Activated T-cell treated with anti-CD3 and anti-CD28 coated beads, Interleukin-2, amount 50 U/mL, for 24 hours (primary cell): Measurements from ENCODE around the gene TMEM198.

Experiments used
- DNase-seq: peaks from one replicate; pipeline ENCODE4 v3.0.0-alpha.2; 2020
- H3K27ac Mint-ChIP-seq: 2 replicates; pipeline ENCODE4 v1.8.0; 2020; ENCODE audit warnings: mild to moderate bottlenecking, mixed read lengths
- H3K27me3 Mint-ChIP-seq: 2 replicates; pipeline ENCODE4 v1.8.0; 2020; ENCODE audit warnings: mixed read lengths
- H3K36me3 Mint-ChIP-seq: 2 replicates; pipeline ENCODE4 v1.8.0; 2020; ENCODE audit warnings: low read depth, mixed read lengths
- H3K4me1 Mint-ChIP-seq: 2 replicates; pipeline ENCODE4 v1.8.0; 2020; ENCODE audit warnings: low read depth, mixed read lengths
- H3K4me3 Mint-ChIP-seq: 2 replicates; pipeline ENCODE4 v1.8.0; 2020; ENCODE audit warnings: mild to moderate bottlenecking, moderate library complexity, mixed read lengths
- H3K9me3 Mint-ChIP-seq: 2 replicates; pipeline ENCODE4 v1.8.0; 2020; ENCODE audit warnings: mixed read lengths

Gene TMEM198

GRCh38 chr2:219541611-219542180, 2.1 kb upstream of the TMEM198 start:
- Mint-ChIP-seq H3K27me3 (peaks cover 10% of the 10 kb centered on the region), H3K36me3 (peaks cover 35% of the 10 kb centered on the region), H3K4me1 (peaks cover 30% of the 10 kb centered on the region)

GRCh38 chr2:219542931-219543595, 765 bp upstream of the TMEM198 start:
- no peak for DNase-seq
- Mint-ChIP-seq H3K27ac (peak overlapping the region; percentile 84), H3K9me3 (no peaks in the 10 kb centered on the region), H3K27me3 (peaks cover 15% of the 10 kb centered on the region), H3K4me3 (peak overlapping the region; percentile 90), H3K4me1 (peaks cover 30% of the 10 kb centered on the region), H3K36me3 (peaks cover 35% of the 10 kb centered on the region)

More at GRCh38 chr2:219541611-219542180, 2.1 kb upstream of the TMEM198 start:
- peak; percentile 94 for DNase-seq
- Mint-ChIP-seq H3K4me3 (peak overlapping the region; percentile 90), H3K9me3 (no peaks in the 10 kb centered on the region), H3K27ac (peak overlapping the region; percentile 18)

GRCh38 chr2:219544567-219544966, 739 bp downstream of the TMEM198 start:
- H3K4me1 Mint-ChIP-seq = peaks cover 30% of the 10 kb centered on the region
- H3K4me3 Mint-ChIP-seq = peak overlapping the region; percentile 90
- peaks cover 23% of the 10 kb centered on the region for H3K36me3 Mint-ChIP-seq
- peaks cover 25% of the 10 kb centered on the region for H3K27me3 Mint-ChIP-seq
- no peaks in the 10 kb centered on the region for H3K9me3 Mint-ChIP-seq
- DNase-seq = no peak
- no peak overlapping the region for H3K27ac Mint-ChIP-seq

GRCh38 chr2:219545295-219545942, 1.6 kb downstream of the TMEM198 start:
- Mint-ChIP-seq H3K27ac (no peak overlapping the region), H3K4me1 (peaks cover 30% of the 10 kb centered on the region), H3K9me3 (no peaks in the 10 kb centered on the region), H3K27me3 (peaks cover 26% of the 10 kb centered on the region), H3K4me3 (no peak overlapping the region), H3K36me3 (peaks cover 15% of the 10 kb centered on the region)
- no peak for DNase-seq

- no peak overlapping the region for H3K4me3 Mint-ChIP-seq
- H3K36me3 Mint-ChIP-seq = peaks cover 10% of the 10 kb centered on the region
- DNase-seq = no peak
- H3K9me3 Mint-ChIP-seq = no peaks in the 10 kb centered on the region
- H3K27ac Mint-ChIP-seq = no peak overlapping the region
- H3K4me1 Mint-ChIP-seq = peaks cover 30% of the 10 kb centered on the region
- peaks cover 31% of the 10 kb centered on the region for H3K27me3 Mint-ChIP-seq
These were observed 2.1 kb downstream of the TMEM198 start for GRCh38 chr2:219545943-219546352.

GRCh38 chr2:219547621-219548020, 3.8 kb downstream of the TMEM198 start:
- peaks cover 3% of the 10 kb centered on the region for H3K36me3 Mint-ChIP-seq
- no peaks in the 10 kb centered on the region for H3K9me3 Mint-ChIP-seq
- no peak for DNase-seq
- peaks cover 20% of the 10 kb centered on the region for H3K4me1 Mint-ChIP-seq
- peaks cover 43% of the 10 kb centered on the region for H3K27me3 Mint-ChIP-seq
- no peak overlapping the region for H3K27ac Mint-ChIP-seq
- H3K4me3 Mint-ChIP-seq = no peak overlapping the region

- Mint-ChIP-seq H3K27ac (no peak overlapping the region), H3K9me3 (no peaks in the 10 kb centered on the region), H3K36me3 (no peaks in the 10 kb centered on the region), H3K4me3 (no peak overlapping the region), H3K4me1 (peaks cover 20% of the 10 kb centered on the region), H3K27me3 (peaks cover 53% of the 10 kb centered on the region)
- DNase-seq = no peak
These were observed 5.2 kb downstream of the TMEM198 start for GRCh38 chr2:219548990-219549389.

- peaks cover 56% of the 10 kb centered on the region for H3K27me3 Mint-ChIP-seq
These were observed 5.8 kb downstream of the TMEM198 start for GRCh38 chr2:219549619-219550018.

GRCh38 chr2:219551441-219552381, 7.9 kb downstream of the TMEM198 start:
- Mint-ChIP-seq H3K4me3 (peak overlapping the region; percentile 66), H3K9me3 (no peaks in the 10 kb centered on the region), H3K27ac (no peak overlapping the region), H3K36me3 (no peaks in the 10 kb centered on the region), H3K4me1 (peaks cover 10% of the 10 kb centered on the region), H3K27me3 (peaks cover 61% of the 10 kb centered on the region)
- DNase-seq = no peak

More at GRCh38 chr2:219549619-219550018, 5.8 kb downstream of the TMEM198 start:
- no peaks in the 10 kb centered on the region for H3K36me3 Mint-ChIP-seq
- no peak for DNase-seq
- H3K27ac Mint-ChIP-seq = no peak overlapping the region
- H3K4me1 Mint-ChIP-seq = peaks cover 14% of the 10 kb centered on the region
- no peak overlapping the region for H3K4me3 Mint-ChIP-seq
- no peaks in the 10 kb centered on the region for H3K9me3 Mint-ChIP-seq

- no peaks in the 10 kb centered on the region for H3K9me3 Mint-ChIP-seq
- peaks cover 56% of the 10 kb centered on the region for H3K27me3 Mint-ChIP-seq
- H3K36me3 Mint-ChIP-seq = no peaks in the 10 kb centered on the region
- peak; percentile 92 for DNase-seq
- H3K4me1 Mint-ChIP-seq = peaks cover 10% of the 10 kb centered on the region
- H3K27ac Mint-ChIP-seq = no peak overlapping the region
- H3K4me3 Mint-ChIP-seq = peak overlapping the region; percentile 66
These were observed 8.7 kb downstream of the TMEM198 start for GRCh38 chr2:219552382-219553167.

GRCh38 chr2:219553168-219553417, 9.3 kb downstream of the TMEM198 start:
- no peak for DNase-seq
- Mint-ChIP-seq H3K9me3 (no peaks in the 10 kb centered on the region), H3K27me3 (peaks cover 56% of the 10 kb centered on the region), H3K4me3 (no peak overlapping the region), H3K36me3 (no peaks in the 10 kb centered on the region), H3K27ac (no peak overlapping the region), H3K4me1 (peaks cover 10% of the 10 kb centered on the region)

GRCh38 chr2:219553463-219553963, 9.7 kb downstream of the TMEM198 start:
- DNase-seq = no peak
- Mint-ChIP-seq H3K4me3 (no peak overlapping the region), H3K36me3 (no peaks in the 10 kb centered on the region), H3K27ac (no peak overlapping the region), H3K27me3 (peaks cover 56% of the 10 kb centered on the region), H3K9me3 (no peaks in the 10 kb centered on the region), H3K4me1 (peaks cover 10% of the 10 kb centered on the region)

- Mint-ChIP-seq H3K9me3 (no peaks in the 10 kb centered on the region), H3K27me3 (peaks cover 58% of the 10 kb centered on the region), H3K4me1 (peaks cover 10% of the 10 kb centered on the region), H3K36me3 (no peaks in the 10 kb centered on the region), H3K27ac (no peak overlapping the region), H3K4me3 (no peak overlapping the region)
- DNase-seq = no peak
These were observed 10.5 kb downstream of the TMEM198 start for GRCh38 chr2:219554350-219554749.

- Mint-ChIP-seq H3K4me3 (no peak overlapping the region), H3K9me3 (no peaks in the 10 kb centered on the region), H3K27ac (no peak overlapping the region), H3K27me3 (peaks cover 52% of the 10 kb centered on the region), H3K4me1 (peaks cover 9% of the 10 kb centered on the region), H3K36me3 (no peaks in the 10 kb centered on the region)
- no peak for DNase-seq
These were observed 12.1 kb downstream of the TMEM198 start for GRCh38 chr2:219555956-219556355.
